ENCODE data around the gene HACL1. TPM values are rescaled to one million over a fixed set of nuclear protein-coding genes. Genes with fewer than 3 reads are reported as not detected.
A peak's percentile ranks its signal among the peaks of the same experiment; 100 is the strongest.

Gene HACL1
- total and polyA plus RNA-seq, 2 donors (not counting 3 experiments of a cell fraction or from before 2014, with no cell fraction given) = 16.5 to 27.4 TPM

- POLR2A ChIA-PET = no interaction called here
- Histone ChIP-seq H3K36me3 (ENCODE audit: control insufficient read depth in 2 of 2, extremely low read depth in 1 of 2, insufficient read depth in 2 of 2, low read length in 2 of 2) (no peaks in the 10 kb centered on the region), H3K9ac (replicated peaks; ENCODE audit: extremely low read depth, insufficient read depth, low read length) (no peak overlapping the region), H3K27ac (ENCODE audit: insufficient read depth, low read depth, low read length) (no peak overlapping the region), H3K9me3 (replicated peaks; ENCODE audit: control insufficient read depth, insufficient read depth, low read length) (no peaks in the 10 kb centered on the region), H3K4me3 (replicated peaks in 1 of 3; ENCODE audit: insufficient read depth in 1 of 3, low read depth in 1 of 3, low read length in 3 of 3) (no peak overlapping the region), H3K27me3 (ENCODE audit: control insufficient read depth in 2 of 2, insufficient read depth in 2 of 2, low read length in 2 of 2) (no peaks in the 10 kb centered on the region), H3K9me1 (replicated peaks; ENCODE audit: control insufficient read depth, extremely low read depth, insufficient read depth, low read length) (no peaks in the 10 kb centered on the region), H2AFZ (ENCODE audit: low read depth, low read length) (no peak overlapping the region), H4K20me1 (replicated peaks; ENCODE audit: control insufficient read depth, extremely low read depth, insufficient read depth, low read length) (no peaks in the 10 kb centered on the region), H3K4me2 (ENCODE audit: insufficient read depth, low read length) (no peak overlapping the region), H3K79me2 (ENCODE audit: control insufficient read depth, insufficient read depth, low read length) (no peaks in the 10 kb centered on the region), H3K4me1 (ENCODE audit: control insufficient read depth, extremely low read depth, insufficient read depth, low read length) (no peaks in the 10 kb centered on the region)
- CTCF ChIA-PET = interaction anchor here (1.0 to 1.4 kb wide), 4 partner anchors 15 to 435 kb away, joined by 3 to 4 read pairs (median 3); no protein-coding TSS in a partner anchor
- intact Hi-C loops (cut with micrococcal nuclease) = no loop called here
- DNase-seq (ENCODE audit: low read depth, low spot score) = peak; percentile 53
- no TSS peak for BruUV-seq (replicated peaks)
- no peak for FAIRE-seq
- TF ChIP-seq CTCF (IDR thresholded peaks at IDR 0.05; ENCODE audit: extremely low read depth in 1 of 2, insufficient read depth in 1 of 2, low read depth in 1 of 2, low read length in 2 of 2) (no peak), GATA2 (IDR thresholded peaks at IDR 0.05; ENCODE audit: insufficient read depth, insufficient read length, low read depth, low read length) (no peak), FOS (IDR thresholded peaks at IDR 0.05; ENCODE audit: borderline replicate concordance, insufficient read depth, low read length) (no peak), MAX (IDR thresholded peaks at IDR 0.05; ENCODE audit: insufficient read depth, insufficient read length) (no peak), JUN (IDR thresholded peaks at IDR 0.05; ENCODE audit: borderline replicate concordance, insufficient read depth, insufficient read length, low read depth) (no peak), POLR2AphosphoS5 (IDR thresholded peaks at IDR 0.05; ENCODE audit: insufficient read depth, low read depth, low read length) (no peak), MYC (IDR thresholded peaks at IDR 0.05; ENCODE audit: low read depth, low read length) (no peak), EZH2 (IDR thresholded peaks at IDR 0.05; ENCODE audit: borderline replicate concordance, low read depth, low read length, severe bottlenecking) (no peak)
- dilution Hi-C loops (cut with MboI; ENCODE audit: extremely low pct_ligation_motif_present, low sequenced_read_pairs) = no loop called here
Observed at GRCh38 chr3:15542614-15543013, 58.8 kb downstream of the HACL1 start.
